HEK293 (cell line): ENCODE results near the gene MTMR3.

ENCODE experiments used
- CTCF ChIA-PET: fragments of 350-600 bp; formaldehyde crosslinking; extraction: SDS; loops from one replicate; lab custom pipeline; 2021; ENCODE audit warnings: antibody characterized with exemption; lab: Yijun Ruan, JAX
- POLR2A ChIA-PET: fragments of 300-600 bp; formaldehyde crosslinking; extraction: SDS; loops from one replicate; lab custom pipeline; 2020; ENCODE audit warnings: antibody characterized with exemption, inconsistent platforms; lab: Yijun Ruan, JAX
- H3K27ac ChIP-seq: fragments of 200-500 bp; sonication (Bioruptor generic); 2 replicates; pipeline ENCODE4 v1.5.1; 2014; ENCODE audit warnings: low read depth, low read length, control low read depth, inconsistent platforms; ENCODE audit errors: extremely low read depth
- H3K36me3 ChIP-seq, 2 experiments: fragments of 200-500 bp in 1 of 2; sonication (Bioruptor generic) in 1 of 2; 1 replicate in 1 of 2; 2 replicates in 1 of 2; pipeline ENCODE4 v1.5.1; 2014 to 2017; ENCODE audit warnings: inconsistent platforms in 2 of 2, low read length in 2 of 2; ENCODE audit not compliant: control insufficient read depth in 2 of 2, insufficient read depth in 1 of 2
- H3K4me1 ChIP-seq: fragments of 200-500 bp; sonication (Bioruptor generic); 2 replicates; pipeline ENCODE4 v1.5.1; 2014; ENCODE audit warnings: mild to moderate bottlenecking, low read length, inconsistent platforms; ENCODE audit not compliant: control insufficient read depth, insufficient read depth
- H3K4me3 ChIP-seq: 2 replicates; pipeline ENCODE4 v1.5.1; 2011; ENCODE audit warnings: low read depth, mild to moderate bottlenecking, control low read depth, low read length, moderate library complexity
- H3K9me3 ChIP-seq: fragments of 200-500 bp; sonication (Bioruptor generic); 2 replicates; pipeline ENCODE4 v1.5.1; 2014; ENCODE audit warnings: low read depth, low read length, inconsistent platforms; ENCODE audit not compliant: control insufficient read depth, insufficient read depth
- BCL11B ChIP-seq: fragments of 450-650 bp; formaldehyde crosslinking; IDR thresholded peaks from 2 replicates; pipeline ENCODE4 v1.5.1; 2016; ENCODE audit warnings: low read depth, missing biosample characterization, missing genetic modification characterization
- GLI4 ChIP-seq: fragments of 450-650 bp; formaldehyde crosslinking; IDR thresholded peaks from 2 replicates; pipeline ENCODE4 v1.5.1; 2016; ENCODE audit warnings: missing biosample characterization, missing genetic modification characterization
- HIC1 ChIP-seq: fragments of 450-650 bp; formaldehyde crosslinking; IDR thresholded peaks from 2 replicates; pipeline ENCODE4 v1.5.1; 2016; ENCODE audit warnings: missing biosample characterization, missing genetic modification characterization
- MYNN ChIP-seq: fragments of 450-650 bp; formaldehyde crosslinking; IDR thresholded peaks from 2 replicates; pipeline ENCODE4 v1.5.1; 2016; ENCODE audit warnings: missing biosample characterization, missing genetic modification characterization, borderline replicate concordance
- PRDM6 ChIP-seq: fragments of 450-650 bp; formaldehyde crosslinking; IDR thresholded peaks from 2 replicates; pipeline ENCODE4 v1.5.1; 2017; ENCODE audit warnings: missing biosample characterization, missing genetic modification characterization
- REST ChIP-seq: fragments of 450-650 bp; formaldehyde crosslinking; IDR thresholded peaks from 2 replicates; pipeline ENCODE4 v1.5.1; 2016; ENCODE audit warnings: missing biosample characterization, missing genetic modification characterization
- WT1 ChIP-seq: fragments of 450-650 bp; formaldehyde crosslinking; IDR thresholded peaks from 2 replicates; pipeline ENCODE4 v1.5.1; 2016; ENCODE audit warnings: missing biosample characterization, missing genetic modification characterization
- ZBTB17 ChIP-seq: fragments of 450-650 bp; formaldehyde crosslinking; IDR thresholded peaks from 2 replicates; pipeline ENCODE4 v1.5.1; 2016; ENCODE audit warnings: missing biosample characterization, missing genetic modification characterization
- ZBTB20 ChIP-seq: fragments of 450-650 bp; formaldehyde crosslinking; IDR thresholded peaks from 2 replicates; pipeline ENCODE4 v1.5.1; 2016; ENCODE audit warnings: missing biosample characterization, missing genetic modification characterization
- ZBTB49 ChIP-seq: fragments of 450-650 bp; formaldehyde crosslinking; IDR thresholded peaks from 2 replicates; pipeline ENCODE4 v1.5.1; 2016; ENCODE audit warnings: missing biosample characterization, missing genetic modification characterization, low read depth
- ZEB2 ChIP-seq: fragments of 450-650 bp; formaldehyde crosslinking; IDR thresholded peaks from 2 replicates; pipeline ENCODE4 v1.5.1; 2016; ENCODE audit warnings: missing biosample characterization, missing genetic modification characterization
- ZIC2 ChIP-seq: fragments of 450-650 bp; formaldehyde crosslinking; IDR thresholded peaks from 2 replicates; pipeline ENCODE4 v1.5.1; 2016; ENCODE audit warnings: missing biosample characterization, missing genetic modification characterization
- ZNF121 ChIP-seq: fragments of 450-650 bp; formaldehyde crosslinking; IDR thresholded peaks from 2 replicates; pipeline ENCODE4 v1.5.1; 2016; ENCODE audit warnings: missing biosample characterization, missing genetic modification characterization
- ZNF175 ChIP-seq: fragments of 450-650 bp; formaldehyde crosslinking; IDR thresholded peaks from 2 replicates; pipeline ENCODE4 v1.5.1; 2016; ENCODE audit warnings: missing biosample characterization, missing genetic modification characterization
- ZNF239 ChIP-seq: fragments of 450-650 bp; formaldehyde crosslinking; IDR thresholded peaks from 2 replicates; pipeline ENCODE4 v1.5.1; 2016; ENCODE audit warnings: missing biosample characterization, missing genetic modification characterization
- ZNF426 ChIP-seq: fragments of 450-650 bp; formaldehyde crosslinking; IDR thresholded peaks from 2 replicates; pipeline ENCODE4 v1.5.1; 2017; ENCODE audit warnings: missing biosample characterization, missing genetic modification characterization, mild to moderate bottlenecking, inconsistent platforms, moderate library complexity
- ZNF48 ChIP-seq: fragments of 450-650 bp; formaldehyde crosslinking; IDR thresholded peaks from 2 replicates; pipeline ENCODE4 v1.5.1; 2016; ENCODE audit warnings: missing biosample characterization, missing genetic modification characterization
- ZNF555 ChIP-seq: fragments of 450-650 bp; formaldehyde crosslinking; conservative IDR thresholded peaks from 2 replicates; pipeline ENCODE4 v1.5.1; 2017; ENCODE audit warnings: missing biosample characterization, mild to moderate bottlenecking, missing genetic modification characterization, inconsistent platforms
- ZNF600 ChIP-seq: fragments of 450-650 bp; formaldehyde crosslinking; IDR thresholded peaks from 2 replicates; pipeline ENCODE4 v1.5.1; 2016; ENCODE audit warnings: missing biosample characterization, missing genetic modification characterization
- ZNF624 ChIP-seq: fragments of 450-650 bp; formaldehyde crosslinking; IDR thresholded peaks from 2 replicates; pipeline ENCODE4 v1.5.1; 2017; ENCODE audit warnings: missing biosample characterization, missing genetic modification characterization
- ZNF629 ChIP-seq: fragments of 450-650 bp; formaldehyde crosslinking; IDR thresholded peaks from 2 replicates; pipeline ENCODE4 v1.5.1; 2017; ENCODE audit warnings: missing biosample characterization, missing genetic modification characterization
- ZNF654 ChIP-seq: fragments of 450-650 bp; formaldehyde crosslinking; IDR thresholded peaks from 2 replicates; pipeline ENCODE4 v1.5.1; 2016; ENCODE audit warnings: low read depth, missing biosample characterization, missing genetic modification characterization
- ZNF701 ChIP-seq: fragments of 450-650 bp; formaldehyde crosslinking; IDR thresholded peaks from 2 replicates; pipeline ENCODE4 v1.5.1; 2016; ENCODE audit warnings: missing biosample characterization, missing genetic modification characterization

The MTMR3 gene

GRCh38 chr22:29912605-29913398 is 29.8 kb downstream of the MTMR3 start:
- 0 out of 2 replicates have a peak, but pooled peaks have one; percentile 19 for TF ChIP-seq HIC1
- TF ChIP-seq ZNF175 (tag by site-specific recombination): no peak
- TF ChIP-seq ZNF654: no peak
- TF ChIP-seq ZNF629 (tag by site-specific recombination): peak; percentile 39; the same call in 1 of the 2 replicates
- no peak for TF ChIP-seq ZNF48 (tag by site-specific recombination)
- TF ChIP-seq MYNN (tag by site-specific recombination): peak; percentile 57; the same call in 1 of the 2 replicates
- peak; percentile 14; the same call in 1 of the 2 replicates for TF ChIP-seq ZEB2 (tag by site-specific recombination)
- peak; percentile 36; the same call in 1 of the 2 replicates for TF ChIP-seq PRDM6
- TF ChIP-seq ZNF121 (tag by site-specific recombination): peak; percentile 79
- 0 out of 2 replicates have a peak, but pooled peaks have one; percentile 10 for TF ChIP-seq ZNF600
- TF ChIP-seq ZBTB20 (tag by site-specific recombination): peak; percentile 57; the same call in 1 of the 2 replicates
- Histone ChIP-seq H3K4me1 (peaks cover 52% of the 10 kb centered on the region), H3K4me3 (no peak overlapping the region), H3K9me3 (no peaks in the 10 kb centered on the region), H3K36me3 (no peaks in the 10 kb centered on the region), H3K27ac (peak overlapping the region; percentile 27; the same call in 1 of the 2 replicates)
- CTCF ChIA-PET: interaction anchor here (0.6 to 1.1 kb wide), 4 partner anchors 10 to 176 kb away, joined by 3 to 5 read pairs (median 4); no protein-coding TSS in a partner anchor
- POLR2A ChIA-PET: interaction anchor here (0.8 kb wide), 1 partner anchor 146 kb away, joined by 3 read pairs; the partner anchor contains the start of genes UQCR10 and ZMAT5

GRCh38 chr22:29914165-29914564 is 31.2 kb downstream of the MTMR3 start:
- ChIA-PET POLR2A (interaction anchor here (0.7 to 1.0 kb wide), 2 partner anchors 10 to 60 kb away, joined by 4 read pairs; no protein-coding TSS in a partner anchor), CTCF (interaction anchor here (1.4 kb wide), 1 partner anchor 91 kb away, joined by 4 read pairs; no protein-coding TSS in a partner anchor)
- Histone ChIP-seq H3K4me3 (no peak overlapping the region; the same call in 1 of the 2 replicates), H3K4me1 (peaks cover 57% of the 10 kb centered on the region), H3K27ac (no peak overlapping the region), H3K36me3 (no peaks in the 10 kb centered on the region), H3K9me3 (no peaks in the 10 kb centered on the region)
- TF ChIP-seq ZNF629 (tag by site-specific recombination) (peak; percentile 91), ZNF121 (tag by site-specific recombination) (no peak), ZNF239 (no peak), BCL11B (tag by site-specific recombination) (no peak), ZNF701 (tag by site-specific recombination) (no peak), ZNF426 (tag by site-specific recombination) (no peak), WT1 (tag by site-specific recombination) (peak; percentile 52; the same call in 1 of the 2 replicates), ZNF555 (tag by site-specific recombination) (no peak), ZBTB49 (tag by site-specific recombination) (no peak), ZBTB17 (tag by site-specific recombination) (peak; percentile 39; the same call in 1 of the 2 replicates), ZNF624 (tag by site-specific recombination) (no peak), GLI4 (tag by site-specific recombination) (no peak), REST (tag by site-specific recombination) (no peak), ZIC2 (tag by site-specific recombination) (no peak)
